ENCODE results near the gene RCBTB1.
"Not testable (repeated sequence)": the region's sequence is repeated elsewhere in the genome, so short reads cannot be mapped to it uniquely, and the experiment has no call there.

RCBTB1 gene

DNA sequence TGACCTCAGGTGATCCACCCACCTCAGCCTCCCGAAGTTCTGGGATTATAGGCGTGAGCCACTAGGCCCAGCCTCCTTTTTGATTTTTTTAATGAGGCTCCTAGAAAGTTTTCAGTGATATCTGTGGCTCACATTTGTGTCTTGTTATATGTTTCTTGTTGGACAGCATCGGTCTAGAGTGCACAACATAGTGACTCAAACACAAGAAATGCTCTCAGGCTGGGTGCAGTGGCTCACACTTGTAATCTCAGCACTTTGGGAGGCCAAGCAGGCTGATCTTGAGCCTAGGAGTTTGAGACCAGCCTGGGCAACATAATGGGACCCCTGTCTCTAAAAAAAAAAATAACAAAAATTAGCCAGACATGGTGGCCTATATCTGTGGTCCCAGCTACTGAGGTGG is 81.4 kb downstream of the RCBTB1 start:
- DNase-seq = no peak

DNA sequence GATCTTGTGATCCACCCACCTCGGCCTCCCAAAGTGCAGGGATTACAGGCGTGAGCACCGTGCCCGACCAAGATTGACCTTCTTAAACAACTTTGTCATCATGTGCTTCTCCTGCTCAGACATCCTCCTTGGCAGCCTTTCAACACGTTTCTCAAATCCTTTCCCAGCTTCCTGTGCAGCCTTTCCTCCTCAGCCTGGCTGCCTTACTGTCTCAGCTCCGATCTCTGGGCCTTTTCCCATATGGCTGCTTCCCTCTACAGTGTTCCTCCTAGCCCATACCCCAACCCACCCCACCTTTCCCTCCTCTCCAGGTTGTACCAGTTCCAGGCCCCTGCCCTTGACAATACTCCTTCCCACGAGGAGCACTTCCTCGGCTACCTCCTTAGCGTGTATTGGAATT is 82.4 kb downstream of the RCBTB1 start:
- peak; percentile 43 for DNase-seq

DNA sequence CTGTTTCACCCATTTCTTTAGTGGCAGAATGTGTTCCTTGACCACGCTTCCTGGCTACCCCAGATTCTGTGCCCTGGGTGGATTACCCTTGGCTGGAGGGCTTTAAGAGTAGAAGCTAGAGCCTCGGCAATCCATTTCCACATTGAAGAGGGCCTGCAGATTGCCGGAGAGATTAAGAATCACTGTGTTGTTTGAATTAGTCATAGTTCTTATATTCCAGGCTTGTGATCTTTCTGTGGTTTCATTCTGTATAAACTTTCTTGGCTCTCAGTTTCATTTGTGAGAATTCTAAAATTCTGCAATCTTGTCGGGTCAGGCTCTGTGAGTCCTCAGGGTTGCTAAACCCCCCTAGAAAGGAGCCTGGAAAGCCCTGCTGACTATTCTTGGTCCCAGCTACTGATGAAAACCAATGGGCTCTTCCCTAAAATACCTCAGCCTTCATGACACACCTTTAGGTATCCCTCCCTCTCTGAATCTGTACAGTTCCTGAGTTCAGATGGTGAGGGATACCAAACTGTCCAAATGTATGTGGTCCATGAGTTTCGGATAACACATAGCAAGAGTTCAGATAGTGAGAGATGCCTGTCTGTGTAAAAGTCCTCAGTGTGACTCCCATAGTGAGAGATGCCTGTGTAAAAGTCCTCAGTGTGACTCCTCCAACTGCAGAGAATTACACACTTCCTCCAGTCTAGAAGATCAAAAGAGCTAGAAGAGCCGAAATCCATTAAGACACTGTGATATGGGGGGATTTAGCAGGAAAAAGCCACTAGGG is 85.3 kb downstream of the RCBTB1 start:
- DNase-seq = peak; percentile 66

DNA sequence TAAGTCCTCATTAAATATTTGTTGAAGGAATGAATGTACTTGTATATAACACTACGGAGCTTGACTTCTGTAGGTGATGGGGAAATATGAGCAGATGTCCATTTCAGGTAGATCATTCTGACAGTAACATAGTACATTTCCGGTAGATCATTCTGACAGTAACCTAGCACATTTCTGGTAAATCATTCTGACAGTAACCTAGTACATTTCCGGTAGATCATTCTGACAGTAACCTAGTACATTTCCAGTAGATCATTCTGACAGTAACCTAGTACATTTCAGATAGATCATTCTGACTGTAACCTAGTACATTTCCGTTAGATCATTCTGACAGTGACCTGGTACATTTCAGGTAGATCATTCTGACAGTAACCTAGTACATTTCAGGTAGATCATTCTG is 87.2 kb downstream of the RCBTB1 start:
- no peak for DNase-seq

DNA sequence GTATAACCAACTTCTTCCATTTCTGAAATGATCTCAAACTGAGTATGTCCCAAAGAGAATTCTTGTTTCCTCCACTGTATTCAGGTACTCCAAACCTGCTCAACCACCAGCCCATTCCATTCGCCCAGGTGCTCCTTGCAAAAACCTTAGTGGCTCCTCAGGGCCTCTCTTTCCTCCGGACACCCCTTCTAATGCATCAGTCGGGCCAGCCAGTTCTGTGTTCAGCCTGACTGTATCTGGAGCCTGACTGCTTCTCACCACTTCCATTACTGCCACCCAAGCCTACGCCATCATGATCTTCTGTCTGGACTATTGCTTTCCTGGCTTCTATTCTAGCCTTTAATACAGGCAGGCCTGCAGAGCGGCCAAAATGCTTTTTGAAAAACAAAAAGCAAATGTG is 88.1 kb downstream of the RCBTB1 start:
- no peak for DNase-seq

DNA sequence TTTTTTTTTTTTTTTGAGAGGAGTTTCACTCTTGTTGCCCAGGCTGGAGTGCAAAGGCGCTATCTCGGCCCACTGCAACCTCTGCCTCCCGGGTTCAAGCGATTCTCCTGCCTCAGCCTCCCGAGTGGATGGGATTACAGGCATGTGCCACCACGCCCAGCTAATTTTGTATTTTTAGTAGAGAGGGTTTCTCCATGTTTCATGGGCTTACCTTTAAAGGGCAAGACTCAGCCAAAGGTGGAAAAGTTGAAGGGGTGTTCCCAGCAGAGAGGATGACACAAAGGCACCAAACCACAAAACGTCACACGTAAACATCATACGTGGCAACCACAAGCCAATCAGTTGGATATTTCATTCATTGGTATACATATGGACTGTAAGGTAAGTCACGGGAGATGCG is 88.5 kb downstream of the RCBTB1 start:
- DNase-seq = not testable (repeated sequence)

DNA sequence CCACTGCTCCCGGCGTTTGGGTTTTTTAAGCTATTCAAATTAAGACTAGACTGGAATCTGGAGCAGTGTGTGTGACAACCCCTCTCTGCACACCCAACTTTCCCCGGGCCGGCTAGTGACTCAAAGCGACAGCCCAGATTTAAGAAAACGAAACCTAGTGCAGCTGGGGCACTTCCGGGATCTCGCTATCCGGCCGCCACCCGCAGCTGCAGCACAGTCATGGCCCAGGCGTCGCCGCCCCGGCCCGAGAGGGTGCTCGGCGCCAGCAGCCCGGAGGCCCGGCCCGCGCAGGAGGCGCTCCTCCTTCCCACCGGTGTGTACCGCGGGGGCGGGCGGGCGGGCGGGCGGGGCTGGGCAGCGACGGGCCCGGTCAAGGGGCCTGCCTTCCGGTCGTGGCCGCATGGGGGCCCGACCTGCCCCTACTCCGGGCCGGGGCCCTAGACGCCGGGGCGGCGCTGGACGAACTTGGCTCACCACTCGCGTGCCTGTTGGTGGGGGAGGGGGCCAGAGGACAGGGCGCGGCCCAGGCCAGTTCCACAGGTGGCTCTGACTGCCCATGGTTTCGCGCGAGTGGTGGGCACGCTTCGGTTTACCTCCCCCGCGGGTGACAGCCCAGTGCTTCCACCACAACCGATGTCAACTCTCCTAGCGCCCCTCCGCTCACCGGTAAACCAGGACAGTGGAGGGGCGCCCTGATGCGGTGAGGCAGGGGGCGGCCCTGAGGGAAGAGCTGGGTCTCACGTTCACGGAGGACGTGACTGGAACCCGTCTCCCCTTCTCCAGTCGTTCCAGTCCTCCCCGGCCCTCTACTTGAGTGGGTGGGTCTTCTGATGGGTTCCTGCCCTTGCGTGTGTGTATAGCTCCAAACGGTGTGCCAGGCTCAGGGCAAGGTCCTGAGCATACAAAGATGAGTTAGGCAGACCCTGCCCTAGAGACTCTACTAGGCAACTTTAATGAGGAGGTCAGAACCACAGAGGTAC is 89.3 kb downstream of the RCBTB1 start, which contains the start of gene PHF11:
Gene PHF11 (plus strand): TSS at position 171 of the 980 bp plus-strand sequence. CDS start 49 bp downstream, at position 220.
- peak; percentile 87 for DNase-seq

DNA sequence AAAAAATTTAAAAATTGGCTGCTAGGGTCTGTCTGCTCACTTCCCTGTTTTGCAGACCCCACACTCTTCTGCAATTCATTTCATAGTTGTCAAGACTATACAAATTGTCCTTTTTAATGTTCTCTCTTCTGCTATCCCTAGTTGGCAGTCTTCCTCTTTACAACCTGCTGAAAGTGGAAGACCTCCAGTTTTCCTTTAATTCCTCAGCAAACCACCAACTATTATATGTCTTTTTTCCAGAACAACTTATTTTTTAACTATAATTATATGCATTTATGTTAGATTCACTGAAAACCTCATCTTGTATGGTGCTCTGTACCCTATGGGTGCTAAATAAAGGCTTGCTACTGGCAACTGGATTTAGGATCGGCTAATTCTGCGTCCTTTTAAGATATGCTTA is 90.7 kb downstream of the RCBTB1 start:
- no peak for DNase-seq

DNA sequence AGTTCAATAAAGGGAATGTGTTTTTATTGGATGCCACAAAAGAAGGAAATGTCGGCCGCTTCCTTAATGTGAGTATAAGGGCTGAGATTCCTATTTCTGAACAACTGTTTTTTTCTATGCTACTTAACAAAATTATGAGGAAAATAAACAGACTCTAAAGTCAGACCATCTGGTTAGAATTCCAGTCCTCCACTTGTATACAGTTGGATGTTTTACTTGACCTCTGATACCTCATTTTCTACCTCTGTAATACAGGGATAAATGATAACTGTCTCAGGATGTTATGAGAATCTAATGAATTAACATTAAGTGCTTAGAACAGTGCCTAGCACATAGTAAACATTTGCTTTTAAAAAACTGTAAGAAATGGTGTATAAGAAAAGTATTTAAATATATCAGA is 96.8 kb downstream of the RCBTB1 start:
- no peak for DNase-seq

Measured in fibroblast of skin of scalp (primary cell).